HG02678 (cell line): Measurements from ENCODE around the gene VAPB.
"Not testable (repeated sequence)": the region's sequence is repeated elsewhere in the genome, so short reads cannot be mapped to it uniquely, and the experiment has no call there.

Experiments
- ATAC-seq: cut with Tn5 transposase; IDR thresholded peaks from one replicate; pipeline ENCODE4 v1.9.1; 2021; ENCODE audit warnings: mild to moderate bottlenecking, moderate library complexity; ENCODE audit not compliant: unreplicated experiment

VAPB gene

GRCh38 chr20:58388882-58389323, at the start of gene VAPB:
VAPB (plus strand) TSS chr20:58389229; CDS start chr20:58389460, 231 bp downstream.
- peak; percentile 97 for ATAC-seq

- no peak for ATAC-seq
These were observed 49.3 kb upstream of the VAPB start for GRCh38 chr20:58339741-58340140.

- ATAC-seq = no peak
These were observed 48.9 kb upstream of the VAPB start for GRCh38 chr20:58340151-58340550.

DNA sequence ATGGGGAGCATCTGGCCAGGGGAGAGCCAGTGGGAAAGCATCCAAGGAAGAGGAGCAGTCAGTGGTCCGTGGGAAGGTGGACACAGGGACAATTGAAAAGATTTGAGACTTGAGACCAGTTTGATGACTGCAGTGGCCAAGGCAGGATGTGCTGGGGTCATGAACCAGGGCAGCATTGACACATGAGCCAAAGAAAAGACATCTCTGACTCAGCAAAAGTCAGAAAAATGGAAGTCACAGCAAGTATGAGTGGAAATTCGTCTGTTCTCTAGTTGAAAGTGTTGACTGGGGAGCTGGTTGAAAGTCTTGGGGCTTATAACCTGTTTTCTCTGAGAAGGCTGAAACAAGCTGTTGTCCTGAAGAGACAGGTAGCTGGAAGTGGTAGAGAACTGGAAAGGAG, 48.2 kb upstream of the VAPB start:
- no peak for ATAC-seq

GRCh38 chr20:58342104-58342945, 46.7 kb upstream of the VAPB start:
- no peak for ATAC-seq

GRCh38 chr20:58344741-58345140, 44.3 kb upstream of the VAPB start:
- no peak for ATAC-seq

DNA sequence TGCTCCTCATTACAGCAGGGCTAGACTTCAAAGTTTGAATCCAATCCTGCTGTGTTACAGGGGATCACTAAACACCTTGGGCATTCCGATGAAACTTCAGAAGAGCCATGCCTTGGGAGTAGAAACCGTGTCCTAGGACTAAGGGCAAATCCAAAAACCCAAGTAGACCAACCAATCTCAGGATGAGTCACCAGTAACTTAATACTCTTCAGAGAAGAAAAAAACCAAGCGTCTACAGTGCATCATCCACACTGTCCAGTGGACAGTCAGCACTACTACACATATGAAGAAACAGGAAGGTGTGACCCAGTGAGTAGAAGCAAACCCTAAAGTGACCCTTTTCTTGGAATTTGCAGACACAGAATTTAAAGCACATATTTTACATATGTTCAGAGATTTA, 39.5 kb upstream of the VAPB start:
- no peak for ATAC-seq

DNA sequence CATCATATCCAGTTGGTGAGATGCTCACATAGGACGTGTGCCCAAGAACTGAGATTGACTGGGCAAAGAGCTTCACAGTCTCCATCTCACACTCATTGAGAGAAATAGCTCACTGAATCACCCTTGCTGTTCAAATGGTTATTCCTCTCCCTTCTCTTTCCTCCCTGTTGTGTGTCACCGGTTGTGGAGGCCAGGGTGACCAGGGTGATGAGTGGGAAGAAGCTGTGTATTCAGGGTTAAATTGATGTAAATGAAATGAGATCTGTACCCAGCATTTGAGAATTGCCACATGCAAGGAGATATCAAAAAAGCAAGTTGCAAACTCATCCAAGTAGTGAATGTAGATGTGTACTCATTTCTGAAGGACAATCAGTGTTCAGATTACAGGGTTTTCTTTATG, 36.6 kb upstream of the VAPB start:
- ATAC-seq = no peak

DNA sequence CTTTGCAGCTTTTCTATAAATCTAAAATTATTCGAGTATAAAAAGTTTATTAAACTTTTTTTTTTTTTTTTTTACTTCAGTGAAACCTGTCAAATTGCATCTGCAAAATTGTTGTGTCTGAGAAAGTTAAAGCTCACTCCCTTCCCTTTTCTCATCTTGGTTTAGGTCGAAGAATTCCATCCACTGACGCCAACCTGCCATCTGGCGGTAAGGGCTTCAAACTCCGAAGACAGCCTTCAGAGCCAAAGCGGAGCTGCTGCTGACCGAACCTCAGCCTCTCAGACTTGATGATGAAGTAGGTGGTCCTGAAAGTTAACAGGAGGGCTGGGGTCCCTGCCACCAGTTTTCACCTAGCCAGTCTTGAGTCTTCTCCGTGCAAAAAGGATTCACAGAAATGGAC, 29.6 kb upstream of the VAPB start:
- ATAC-seq = no peak

DNA sequence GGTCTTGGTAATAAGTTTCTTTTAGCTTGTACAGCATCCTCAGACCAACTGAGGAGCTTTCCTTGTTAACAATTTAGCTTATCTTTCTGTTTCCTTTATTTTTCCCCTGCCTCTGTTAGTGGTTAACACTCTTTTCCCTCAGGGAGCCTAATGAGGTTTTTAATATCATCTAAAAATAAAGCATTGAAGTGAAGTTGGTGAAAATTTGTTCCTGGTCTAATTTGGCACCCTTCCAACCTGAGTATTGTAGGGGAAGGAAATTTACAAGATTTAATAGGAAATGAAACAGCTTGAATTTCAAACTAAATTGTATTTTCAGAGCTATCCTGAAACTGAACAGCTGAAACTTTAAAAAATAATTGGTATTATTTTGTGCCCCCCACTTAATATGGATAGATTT, 28.1 kb upstream of the VAPB start:
- ATAC-seq = no peak

DNA sequence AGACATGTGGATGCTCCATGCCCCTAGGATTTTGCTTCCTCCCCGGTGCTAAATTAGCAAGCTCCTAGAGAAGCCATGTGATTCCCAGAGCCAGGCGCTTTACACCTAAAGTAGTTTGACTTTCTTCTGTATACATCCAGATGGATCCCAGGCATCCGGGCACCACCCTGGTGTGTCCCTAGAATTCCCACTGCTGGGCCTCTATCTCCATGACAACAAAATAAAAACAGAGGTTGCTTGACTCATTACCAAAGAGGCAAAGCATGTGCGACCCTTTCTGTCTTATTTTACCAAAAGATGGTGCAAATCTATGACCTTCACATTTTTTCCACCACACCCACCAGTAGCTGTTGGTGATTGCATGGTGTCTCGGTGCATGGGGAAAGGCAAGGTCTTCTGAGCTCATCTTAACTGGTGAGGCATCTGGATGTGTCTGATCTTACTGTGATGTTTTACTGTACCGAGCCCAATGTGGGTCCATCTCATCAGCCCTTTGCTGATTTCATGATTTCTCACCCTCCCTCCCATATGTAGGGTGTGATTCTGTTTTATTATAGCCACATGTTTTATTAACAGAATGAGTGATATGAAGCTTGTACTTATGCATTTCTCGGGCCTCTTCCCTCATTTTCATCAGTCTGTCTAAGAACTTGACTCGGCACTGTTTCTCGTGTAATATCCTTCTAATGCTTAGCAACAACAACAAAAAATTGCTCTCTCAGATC, 27.4 kb upstream of the VAPB start:
- ATAC-seq = no peak

- ATAC-seq = no peak
These were observed 26.9 kb upstream of the VAPB start for GRCh38 chr20:58362206-58362516.

DNA sequence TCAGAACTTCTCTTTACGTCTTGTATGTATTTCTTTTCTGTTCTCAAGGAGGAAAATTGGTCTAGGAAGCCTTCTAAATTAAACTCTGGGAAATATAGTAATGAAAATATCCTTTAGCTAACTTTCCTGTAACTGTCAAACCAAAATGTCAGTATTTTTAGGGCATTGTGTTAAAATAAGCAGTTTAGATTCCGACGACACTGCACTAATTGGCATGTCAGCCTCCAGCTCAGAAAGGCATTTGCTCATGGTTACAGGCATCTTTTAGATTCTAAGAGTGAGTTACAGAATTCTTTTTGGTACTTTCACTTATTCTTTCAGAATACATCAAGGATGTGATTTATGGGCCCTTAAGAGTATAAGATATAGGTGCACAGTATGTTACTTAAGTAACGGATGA, 26.1 kb upstream of the VAPB start:
- ATAC-seq = no peak

GRCh38 chr20:58366866-58367265, 22.2 kb upstream of the VAPB start:
- no peak for ATAC-seq

DNA sequence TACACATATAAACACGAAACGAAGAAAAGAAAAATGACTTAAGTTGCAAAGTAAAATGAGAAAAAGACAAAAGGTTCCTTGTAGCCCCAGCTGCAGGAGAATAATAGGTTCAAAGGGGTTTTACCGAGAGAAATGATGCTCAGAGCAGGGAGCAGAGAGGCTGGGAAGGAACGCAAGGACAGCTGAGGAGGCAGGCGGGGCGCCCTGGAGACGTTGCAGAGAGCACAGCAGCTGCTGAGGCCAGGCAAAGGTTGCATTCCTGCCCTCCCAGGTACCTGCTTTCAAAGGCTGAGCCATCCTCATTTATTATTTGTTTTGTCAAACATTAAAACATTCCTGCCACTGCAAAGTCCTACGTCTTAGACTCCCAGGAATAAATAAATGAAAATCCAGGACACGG, 16.2 kb upstream of the VAPB start:
- no peak for ATAC-seq

GRCh38 chr20:58373296-58373695, 15.7 kb upstream of the VAPB start:
- not testable (repeated sequence) for ATAC-seq

GRCh38 chr20:58374027-58374850, 14.8 kb upstream of the VAPB start:
- no peak for ATAC-seq

GRCh38 chr20:58374906-58375758, 13.9 kb upstream of the VAPB start:
- no peak for ATAC-seq

GRCh38 chr20:58375759-58376352, 13.2 kb upstream of the VAPB start:
- no peak for ATAC-seq

DNA sequence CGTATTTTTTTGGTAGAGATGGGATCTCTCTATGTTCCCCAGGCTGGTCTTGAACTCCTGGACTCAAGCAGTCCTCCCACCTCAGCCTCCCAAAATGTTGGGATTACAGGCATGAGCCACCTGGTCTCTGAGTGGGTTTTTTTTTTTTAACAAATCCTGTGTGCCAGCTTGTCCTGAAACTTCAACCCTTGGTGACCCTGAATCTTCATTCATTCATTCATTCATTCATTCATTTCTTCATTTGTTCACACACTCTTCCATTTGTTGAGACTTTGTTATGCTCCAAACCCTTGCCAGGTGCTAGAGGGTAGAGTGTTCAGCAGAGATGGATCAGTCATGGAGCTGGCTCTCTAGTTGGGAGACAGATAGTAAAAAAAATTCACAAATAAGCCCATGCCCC, 12.0 kb upstream of the VAPB start:
- ATAC-seq = no peak
